OCI-LY7 (cell line): Measurements from ENCODE around the gene CFAP210. TPM values are rescaled to one million over a fixed set of nuclear protein-coding genes. Genes with fewer than 3 reads are reported as not detected.

Source experiments
- BruUV-seq: library from RNA; stranded (reverse); fragments of 400-500 nt; replicated peaks from 2 replicates; lab custom pipeline; 2021; lab: Mats Ljungman, UMichigan
- CTCF ChIA-PET: fragments of 300-600 bp; sonication (Branson Sonifier 250); formaldehyde crosslinking; loops from one replicate; lab custom pipeline; 2022; ENCODE audit warnings: antibody characterized with exemption; ENCODE audit not compliant: unreplicated experiment; lab: Charles Lee
- POLR2A ChIA-PET: fragments of 300-600 bp; sonication (Branson Sonifier 250); formaldehyde crosslinking; loops from one replicate; lab custom pipeline; 2022; ENCODE audit warnings: antibody characterized with exemption; lab: Charles Lee
- DNase-seq: peaks from one replicate; pipeline ENCODE4 v3.0.0-alpha.2; 2015; ENCODE audit warnings: low spot score
- H2AFZ ChIP-seq: fragments of 200-600 bp; sonication (generic), shearing (Covaris generic); 2 replicates; pipeline ENCODE4 v1.6.1; 2014; ENCODE audit warnings: mild to moderate bottlenecking, antibody characterized with exemption, low read length, moderate library complexity
- H3K27ac ChIP-seq: fragments of 200-600 bp; sonication (generic); 2 replicates; pipeline ENCODE4 v1.5.1; 2014; ENCODE audit warnings: mixed run types, low read depth, mild to moderate bottlenecking, moderate library complexity, low read length, inconsistent platforms; ENCODE audit not compliant: poor library complexity, severe bottlenecking
- H3K36me3 ChIP-seq: fragments of 200-600 bp; sonication (generic); 2 replicates; pipeline ENCODE4 v1.6.1; 2014; ENCODE audit warnings: mild to moderate bottlenecking, antibody characterized with exemption, low read length, moderate library complexity, mixed read lengths; ENCODE audit not compliant: insufficient read depth
- H3K4me1 ChIP-seq: fragments of 200-600 bp; sonication (generic); 2 replicates; pipeline ENCODE4 v1.5.1; 2014; ENCODE audit warnings: mild to moderate bottlenecking, low read length; ENCODE audit not compliant: insufficient read depth, poor library complexity, severe bottlenecking
- H3K4me2 ChIP-seq: fragments of 200-600 bp; sonication (generic); 2 replicates; pipeline ENCODE4 v1.6.1; 2014; ENCODE audit warnings: mild to moderate bottlenecking, low read length
- H3K4me3 ChIP-seq: fragments of 200-600 bp; sonication (generic); 2 replicates; pipeline ENCODE4 v1.5.1; 2014; ENCODE audit warnings: mild to moderate bottlenecking, low read depth, low read length; ENCODE audit not compliant: poor library complexity, severe bottlenecking
- H3K79me2 ChIP-seq: fragments of 200-600 bp; sonication (generic); 2 replicates; pipeline ENCODE4 v1.6.1; 2016; ENCODE audit warnings: low read depth, mild to moderate bottlenecking, low read length, moderate library complexity, mixed read lengths; ENCODE audit not compliant: insufficient read depth
- H3K9me2 ChIP-seq: fragments of 200-600 bp; sonication (generic); 2 replicates; pipeline ENCODE4 v1.6.1; 2016; ENCODE audit warnings: mild to moderate bottlenecking, low read length, mixed read lengths; ENCODE audit not compliant: insufficient read depth
- H3K9me3 ChIP-seq: fragments of 200-600 bp; sonication (generic); 2 replicates; pipeline ENCODE4 v1.6.1; 2014; ENCODE audit warnings: mild to moderate bottlenecking, mixed run types, low read length, mixed read lengths
- H4K20me1 ChIP-seq: fragments of 200-600 bp; sonication (generic); 2 replicates; pipeline ENCODE4 v1.6.1; 2014; ENCODE audit warnings: mild to moderate bottlenecking, antibody characterized with exemption, low read length, moderate library complexity, mixed read lengths; ENCODE audit not compliant: insufficient read depth
- CTCF ChIP-seq: fragments of 200-600 bp; sonication (generic); conservative IDR thresholded peaks from 2 replicates; pipeline ENCODE4 v1.5.1; 2014; ENCODE audit warnings: mild to moderate bottlenecking, antibody characterized with exemption, low read length, moderate library complexity, mixed read lengths
- EZH2phosphoT487 ChIP-seq: fragments of 200-600 bp; sonication (generic); IDR thresholded peaks from 2 replicates; pipeline ENCODE4 v1.6.1; 2018; ENCODE audit warnings: low read depth, borderline replicate concordance, mild to moderate bottlenecking, mixed run types, antibody characterized with exemption, low read length, moderate library complexity, mixed read lengths
- intact Hi-C: fragments of 100-400 bp; cut with micrococcal nuclease; formaldehyde crosslinking; loops from one replicate; pipeline ENCODE4 v1.10.0; 2022; ENCODE audit not compliant: unreplicated experiment
- total RNA-seq, 2 experiments: library from RNA; depleted of rRNA in 1 of 2; stranded (reverse); fragments of >200 nt in 1 of 2; shearing (Covaris generic) in 1 of 2; gene quantifications; 2 replicates each; pipeline ENCODE4 v1.2.3, GENCODE V29; 2014 to 2022

Gene CFAP210
- total RNA-seq, 2 experiments from 2014 or later: not detected

- intact Hi-C loops: no loop called here
- ChIA-PET CTCF (no interaction called here), POLR2A (interaction anchor here (0.8 kb wide), 1 partner anchor 19 kb away, joined by 3 read pairs; no protein-coding TSS in a partner anchor)
- no TSS peak for BruUV-seq
- TF ChIP-seq CTCF (no peak), EZH2phosphoT487 (no peak)
- Histone ChIP-seq H2AFZ (no peak overlapping the region), H3K79me2 (no peaks in the 10 kb centered on the region), H3K4me2 (no peak overlapping the region), H3K4me1 (no peaks in the 10 kb centered on the region), H3K4me3 (no peak overlapping the region), H3K9me3 (peaks cover 10% of the 10 kb centered on the region), H3K9me2 (no peaks in the 10 kb centered on the region), H3K27ac (no peak overlapping the region), H4K20me1 (no peaks in the 10 kb centered on the region), H3K36me3 (no peaks in the 10 kb centered on the region)
- DNase-seq: no peak
Observed at GRCh38 chr2:169716238-169716886, 22.2 kb upstream of the CFAP210 start.

- H3K4me1 ChIP-seq: no peaks in the 10 kb centered on the region
- no peak overlapping the region for H3K4me2 ChIP-seq
- no TSS peak for BruUV-seq
- H3K9me2 ChIP-seq: no peaks in the 10 kb centered on the region
- no peak for TF ChIP-seq CTCF
- no peak for TF ChIP-seq EZH2phosphoT487
- DNase-seq: no peak
- no peaks in the 10 kb centered on the region for H4K20me1 ChIP-seq
- intact Hi-C loops: no loop called here
- no peak overlapping the region for H2AFZ ChIP-seq
- peaks cover 12% of the 10 kb centered on the region for H3K9me3 ChIP-seq
- ChIA-PET POLR2A (interaction anchor here (0.8 kb wide), 1 partner anchor 20 kb away, joined by 3 read pairs; no protein-coding TSS in a partner anchor), CTCF (no interaction called here)
- H3K27ac ChIP-seq: no peak overlapping the region
- no peaks in the 10 kb centered on the region for H3K36me3 ChIP-seq
- no peak overlapping the region for H3K4me3 ChIP-seq
- H3K79me2 ChIP-seq: no peaks in the 10 kb centered on the region
Observed at GRCh38 chr2:169715379-169716237, 21.4 kb upstream of the CFAP210 start.

GRCh38 chr2:169714699-169715098 is 20.5 kb upstream of the CFAP210 start:
- ChIA-PET POLR2A (no interaction called here), CTCF (no interaction called here)
- Histone ChIP-seq H3K79me2 (no peaks in the 10 kb centered on the region), H3K4me2 (no peak overlapping the region), H3K9me3 (peaks cover 12% of the 10 kb centered on the region), H3K9me2 (no peaks in the 10 kb centered on the region), H4K20me1 (no peaks in the 10 kb centered on the region), H3K36me3 (no peaks in the 10 kb centered on the region), H3K27ac (no peak overlapping the region), H3K4me3 (no peak overlapping the region), H2AFZ (no peak overlapping the region), H3K4me1 (no peaks in the 10 kb centered on the region)
- no TSS peak for BruUV-seq
- TF ChIP-seq EZH2phosphoT487 (no peak), CTCF (no peak)
- intact Hi-C loops: no loop called here
- no peak for DNase-seq
